ENCODE measurements around the gene FRYL. TPM values are rescaled to one million over a fixed set of nuclear protein-coding genes. Genes with fewer than 3 reads are reported as not detected.

The FRYL gene
- total RNA-seq, 1 experiment from 2014 or later, result 47.7 TPM

- no peaks in the 10 kb centered on the region for H3K9me2 ChIP-seq (ENCODE audit: insufficient read depth)
- no peak overlapping the region for H3K9ac ChIP-seq (ENCODE audit: low read length)
- H3K36me3 ChIP-seq (ENCODE audit: control insufficient read depth in 1 of 2, insufficient read depth in 2 of 2, low read length in 2 of 2), result no peaks in the 10 kb centered on the region
- ATAC-seq (no peak), DNase-seq (ENCODE audit: low read depth, low spot score) (no peak)
- no peak overlapping the region for H3K4me2 ChIP-seq (ENCODE audit: low read length)
- TF ChIP-seq ZNF274 (IDR thresholded peaks at IDR 0.05; ENCODE audit: low read depth, low read length) (no peak), SP1 (IDR thresholded peaks at IDR 0.05; ENCODE audit: low read depth) (no peak), ATF3 (IDR thresholded peaks at IDR 0.05) (no peak), ZFX (IDR thresholded peaks at IDR 0.05) (no peak), EZH2phosphoT487 (IDR thresholded peaks at IDR 0.05; ENCODE audit: borderline replicate concordance) (no peak), EZH2 (IDR thresholded peaks at IDR 0.05) (no peak), SIN3A (IDR thresholded peaks at IDR 0.05; ENCODE audit: low read depth) (no peak), TCF7L2 (IDR thresholded peaks at IDR 0.05; ENCODE audit: borderline replicate concordance, extremely low read depth, insufficient read depth, insufficient read length) (no peak), POLR2A (IDR thresholded peaks at IDR 0.05; ENCODE audit: borderline replicate concordance, extremely low read depth, insufficient read depth, insufficient read length) (no peak), ZBTB33 (IDR thresholded peaks at IDR 0.05; ENCODE audit: extremely low read depth, insufficient replicate concordance, low read length) (no peak), CEBPB (IDR thresholded peaks at IDR 0.05; ENCODE audit: low read depth) (no peak), RAD21 (IDR thresholded peaks at IDR 0.05; ENCODE audit: low read depth) (no peak), JUND (IDR thresholded peaks at IDR 0.05) (no peak), YY1 (IDR thresholded peaks at IDR 0.05; ENCODE audit: extremely low read depth, insufficient replicate concordance, low read depth, low read length) (no peak), EGR1 (IDR thresholded peaks at IDR 0.05; ENCODE audit: low read depth) (no peak), REST (IDR thresholded peaks at IDR 0.05; ENCODE audit: low read depth) (no peak), POLR2AphosphoS5 (IDR thresholded peaks at IDR 0.05; ENCODE audit: low read depth, low read length) (no peak), CTCF (IDR thresholded peaks at IDR 0.05 in 2 of 3, conservative IDR thresholded peaks at IDR 0.05 in 1 of 3; ENCODE audit: borderline replicate concordance in 1 of 3, insufficient read depth in 1 of 3, low read depth in 2 of 3, low read length in 2 of 3) (no peak), MAX (IDR thresholded peaks at IDR 0.05) (no peak)
- ChIA-PET CTCF (no interaction called here), POLR2A (no interaction called here), RAD21 (ENCODE audit: low non-redundant PET in 1 of 2, low total read pairs in 2 of 2, uncharacterized antibody in 2 of 2, unreplicated experiment in 2 of 2) (no interaction called here)
- no peak overlapping the region for H2AFZ ChIP-seq (ENCODE audit: low read depth, low read length, poor library complexity, severe bottlenecking)
- no TSS peak for BruUV-seq (replicated peaks)
- no peak overlapping the region for H3K27ac ChIP-seq (ENCODE audit: low read depth, low read length)
- no peaks in the 10 kb centered on the region for H3K9me3 ChIP-seq (ENCODE audit: control insufficient read depth in 1 of 2, insufficient read depth in 1 of 2, low read depth in 1 of 2, low read length in 2 of 2)
- intact Hi-C loops (cut with micrococcal nuclease), result no loop called here
- H3K4me3 ChIP-seq (replicated peaks in 1 of 2; ENCODE audit: low read depth in 1 of 2, low read length in 2 of 2), result no peak overlapping the region
- H3K27me3 ChIP-seq (ENCODE audit: insufficient read depth, low read length), result no peaks in the 10 kb centered on the region
- peaks cover 84% of the 10 kb centered on the region for H3K79me2 ChIP-seq (ENCODE audit: insufficient read depth, low read length)
- H4K20me1 ChIP-seq (ENCODE audit: insufficient read depth), result no peaks in the 10 kb centered on the region
- no peaks in the 10 kb centered on the region for H3K4me1 ChIP-seq (ENCODE audit: control insufficient read depth in 1 of 2, insufficient read depth in 2 of 2, low read length in 2 of 2)
These were observed 31.0 kb downstream of the FRYL start for GRCh38 chr4:48748949-48749596.

All from HCT116 (cell line).